Keratinocyte (primary cell): ENCODE data around the gene RAB3GAP2. TPM values are rescaled to one million over a fixed set of nuclear protein-coding genes. Genes with fewer than 3 reads are reported as not detected.

Experiments
- DNase-seq: peaks from one replicate; pipeline ENCODE4 v3.0.0-alpha.2; 2011; ENCODE audit warnings: low read depth, missing footprints, low spot score
- FAIRE-seq: peaks from 2 replicates; lab custom pipeline; 2011; peaks lifted over from hg19 to GRCh38; lab: Jason Lieb, UNC
- H2AFZ ChIP-seq: 2 replicates; pipeline ENCODE4 v1.6.0; 2012; ENCODE audit warnings: low read length, control low read depth, inconsistent platforms; ENCODE audit not compliant: control insufficient read depth
- H3K27ac ChIP-seq: 2 replicates; pipeline ENCODE4 v1.5.1; 2011; ENCODE audit warnings: low read length; ENCODE audit not compliant: control insufficient read depth, insufficient read depth
- H3K27me3 ChIP-seq: 3 replicates; pipeline ENCODE4 v1.6.0; 2011; ENCODE audit warnings: low read length; ENCODE audit not compliant: control insufficient read depth, insufficient read depth; ENCODE audit errors: extremely low read depth
- H3K36me3 ChIP-seq, 2 experiments: 2 replicates in 1 of 2; 3 replicates in 1 of 2; pipeline ENCODE4 v1.5.1; 2011; ENCODE audit warnings: low read length in 2 of 2, mild to moderate bottlenecking in 1 of 2; ENCODE audit not compliant: control insufficient read depth in 2 of 2, insufficient read depth in 2 of 2; ENCODE audit errors: extremely low read depth in 1 of 2
- H3K4me1 ChIP-seq: 3 replicates; pipeline ENCODE4 v1.5.1; 2011; ENCODE audit warnings: low read length; ENCODE audit not compliant: control insufficient read depth, insufficient read depth; ENCODE audit errors: extremely low read depth
- H3K4me2 ChIP-seq: 3 replicates; pipeline ENCODE4 v1.6.0; 2011; ENCODE audit warnings: low read depth, low read length; ENCODE audit not compliant: control insufficient read depth, insufficient read depth; ENCODE audit errors: extremely low read depth
- H3K4me3 ChIP-seq, 3 experiments: fragments of 200-600 bp in 1 of 3; sonication (generic) in 1 of 3; 2 replicates in 2 of 3; 3 replicates in 1 of 3; pipeline ENCODE4 v1.5.1; 2011 to 2016; ENCODE audit warnings: low read length in 3 of 3, mild to moderate bottlenecking in 3 of 3, control low read depth in 2 of 3, inconsistent platforms in 1 of 3, low read depth in 1 of 3, mixed read lengths in 1 of 3, mixed run types in 1 of 3, moderate library complexity in 1 of 3; ENCODE audit not compliant: control insufficient read depth in 2 of 3, insufficient read depth in 2 of 3; ENCODE audit errors: extremely low read depth in 1 of 3
- H3K79me2 ChIP-seq: 2 replicates; pipeline ENCODE4 v1.6.0; 2012; ENCODE audit warnings: low read length; ENCODE audit not compliant: control insufficient read depth, insufficient read depth
- H3K9ac ChIP-seq: 3 replicates; pipeline ENCODE4 v1.6.0; 2011; ENCODE audit warnings: low read length; ENCODE audit not compliant: control insufficient read depth, insufficient read depth; ENCODE audit errors: extremely low read depth
- H3K9me1 ChIP-seq: 3 replicates; pipeline ENCODE4 v1.6.0; 2011; ENCODE audit warnings: low read length; ENCODE audit not compliant: control insufficient read depth, insufficient read depth; ENCODE audit errors: extremely low read depth
- H3K9me3 ChIP-seq: 2 replicates; pipeline ENCODE4 v1.5.1; 2012; ENCODE audit warnings: low read depth, low read length; ENCODE audit not compliant: control insufficient read depth
- H4K20me1 ChIP-seq: 3 replicates; pipeline ENCODE4 v1.6.0; 2011; ENCODE audit warnings: low read length; ENCODE audit not compliant: control insufficient read depth, insufficient read depth; ENCODE audit errors: extremely low read depth
- EZH2 ChIP-seq: IDR thresholded peaks from one replicate; pipeline ENCODE4 v1.6.1; 2012; ENCODE audit warnings: inconsistent platforms, mild to moderate bottlenecking, low read length, moderate library complexity
- dilution Hi-C: fragments of 300-500 bp; cut with MboI; formaldehyde crosslinking; loops from one replicate; pipeline ENCODE4 v1.7.0; 2020; ENCODE audit warnings: low sequenced_read_pairs; ENCODE audit not compliant: extremely low pct_ligation_motif_present
- polyA plus RNA-seq, 5 experiments: library from polyadenylated mRNA; depleted of rRNA in 3 of 5; stranded (reverse) in 3 of 5; stranded (forward) in 1 of 5; unstranded in 1 of 5; fragments of >200 nt; gene quantifications; 1 replicate in 1 of 5; 2 replicates in 3 of 5; 3 replicates in 1 of 5; pipeline versions ENCODE4 v1.2.1 to v1.2.3, GENCODE V29; 2011 to 2012; ENCODE audit warnings: missing spikeins in 2 of 5, low read depth in 1 of 5, low replicate concordance in 1 of 5
- TF ChIP-seq, protein P1 (sequence below), 3 experiments: IDR thresholded peaks in 1 of 3; conservative IDR thresholded peaks in 1 of 3; optimal IDR thresholded peaks in 1 of 3; 2 replicates in 2 of 3; 3 replicates in 1 of 3; pipeline versions ENCODE3 to v1.5.1; 2011; ENCODE audit warnings: low read length in 3 of 3, mild to moderate bottlenecking in 3 of 3, moderate library complexity in 2 of 3, control low read depth in 1 of 3, inconsistent platforms in 1 of 3; ENCODE audit not compliant: insufficient read depth in 2 of 3; ENCODE audit errors: extremely low read depth in 1 of 3

RAB3GAP2 gene
- polyA plus RNA-seq, 1 donor (not counting 4 experiments of a cell fraction or from before 2014, with no cell fraction given): 44.4 TPM

DNA sequence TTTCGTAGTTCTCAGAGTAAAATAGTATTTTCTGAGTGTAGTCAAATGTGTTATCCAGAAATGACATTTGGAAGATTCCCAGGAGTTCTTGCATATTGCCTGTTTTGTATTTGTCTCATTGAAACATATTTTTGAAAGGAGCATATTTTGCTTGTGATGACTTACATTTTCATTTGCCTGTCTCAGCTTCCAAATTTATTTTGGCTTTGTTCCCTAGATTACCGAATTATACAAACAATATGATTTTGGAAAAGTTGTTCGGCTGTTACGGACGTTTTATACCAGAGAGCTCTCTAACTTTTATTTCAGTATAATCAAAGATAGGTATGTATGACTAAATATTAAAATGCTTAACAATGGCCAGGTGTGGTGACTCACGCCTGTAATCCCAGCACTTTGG is 132.3 kb downstream of the RAB3GAP2 start:
- H3K4me1 ChIP-seq: no peaks in the 10 kb centered on the region
- H3K4me3 ChIP-seq: no peak overlapping the region
- dilution Hi-C loops: no loop called here
- no peaks in the 10 kb centered on the region for H4K20me1 ChIP-seq
- H3K36me3 ChIP-seq: peaks cover 0 to 19% of the 10 kb centered on the region in 2 experiments
- H3K4me2 ChIP-seq: no peak overlapping the region
- H3K79me2 ChIP-seq: no peaks in the 10 kb centered on the region
- H3K27ac ChIP-seq: no peak overlapping the region
- no peak for DNase-seq
- H3K9me3 ChIP-seq: no peaks in the 10 kb centered on the region
- H3K9ac ChIP-seq: no peak overlapping the region
- no peaks in the 10 kb centered on the region for H3K27me3 ChIP-seq
- TF ChIP-seq, protein P1, sequence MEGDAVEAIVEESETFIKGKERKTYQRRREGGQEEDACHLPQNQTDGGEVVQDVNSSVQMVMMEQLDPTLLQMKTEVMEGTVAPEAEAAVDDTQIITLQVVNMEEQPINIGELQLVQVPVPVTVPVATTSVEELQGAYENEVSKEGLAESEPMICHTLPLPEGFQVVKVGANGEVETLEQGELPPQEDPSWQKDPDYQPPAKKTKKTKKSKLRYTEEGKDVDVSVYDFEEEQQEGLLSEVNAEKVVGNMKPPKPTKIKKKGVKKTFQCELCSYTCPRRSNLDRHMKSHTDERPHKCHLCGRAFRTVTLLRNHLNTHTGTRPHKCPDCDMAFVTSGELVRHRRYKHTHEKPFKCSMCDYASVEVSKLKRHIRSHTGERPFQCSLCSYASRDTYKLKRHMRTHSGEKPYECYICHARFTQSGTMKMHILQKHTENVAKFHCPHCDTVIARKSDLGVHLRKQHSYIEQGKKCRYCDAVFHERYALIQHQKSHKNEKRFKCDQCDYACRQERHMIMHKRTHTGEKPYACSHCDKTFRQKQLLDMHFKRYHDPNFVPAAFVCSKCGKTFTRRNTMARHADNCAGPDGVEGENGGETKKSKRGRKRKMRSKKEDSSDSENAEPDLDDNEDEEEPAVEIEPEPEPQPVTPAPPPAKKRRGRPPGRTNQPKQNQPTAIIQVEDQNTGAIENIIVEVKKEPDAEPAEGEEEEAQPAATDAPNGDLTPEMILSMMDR (optimal IDR thresholded peaks at IDR 0.05 in 1 of 3, IDR thresholded peaks at IDR 0.05 in 1 of 3, conservative IDR thresholded peaks at IDR 0.05 in 1 of 3; ENCODE audit: extremely low read depth in 1 of 3, insufficient read depth in 2 of 3, low read length in 3 of 3): no peak
- TF ChIP-seq EZH2: no peak
- H2AFZ ChIP-seq: no peak overlapping the region
- no peak for FAIRE-seq
- no peaks in the 10 kb centered on the region for H3K9me1 ChIP-seq

DNA sequence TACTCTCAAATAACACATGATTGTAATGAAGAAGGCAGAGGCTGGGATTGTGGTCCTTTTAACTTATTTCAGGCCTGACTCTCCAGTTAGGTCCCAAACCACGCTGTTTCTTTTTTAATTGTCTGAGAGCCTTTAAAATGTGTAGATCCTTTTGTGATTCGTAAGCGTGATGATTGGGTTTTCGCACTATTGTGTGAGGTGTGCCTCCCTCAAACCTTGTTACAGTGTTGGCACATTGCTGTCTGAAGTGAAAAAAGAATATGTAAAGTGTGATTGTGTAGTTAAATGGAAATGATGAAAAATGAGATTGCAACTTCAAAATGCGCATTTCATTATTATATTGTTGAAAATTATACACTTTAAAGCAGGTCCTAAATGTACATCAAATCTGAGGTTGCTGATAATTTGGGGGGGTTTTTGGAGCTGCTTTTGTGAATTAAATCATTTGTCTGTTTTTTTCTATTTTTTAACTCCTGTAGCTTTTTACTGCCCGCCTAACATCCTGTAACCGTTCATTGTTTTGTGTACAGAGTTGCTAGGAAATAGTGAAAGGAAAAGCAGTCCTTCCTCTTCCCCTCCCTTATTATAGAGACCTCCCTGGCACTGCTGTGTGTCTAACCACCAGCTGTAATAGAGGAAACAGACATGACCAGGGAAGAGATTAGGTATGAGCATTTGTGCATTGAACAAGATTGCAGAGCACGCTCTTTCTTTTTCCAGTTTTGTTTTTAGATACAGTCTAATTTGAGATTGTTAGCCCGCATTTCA is 135.1 kb downstream of the RAB3GAP2 start:
- TF ChIP-seq, protein P1 (optimal IDR thresholded peaks at IDR 0.05 in 1 of 3, IDR thresholded peaks at IDR 0.05 in 1 of 3, conservative IDR thresholded peaks at IDR 0.05 in 1 of 3; ENCODE audit: extremely low read depth in 1 of 3, insufficient read depth in 2 of 3, low read length in 3 of 3): no peak
- TF ChIP-seq EZH2: no peak
- H2AFZ ChIP-seq: no peak overlapping the region
- H3K9ac ChIP-seq: no peak overlapping the region
- no peak overlapping the region for H3K27ac ChIP-seq
- H3K9me1 ChIP-seq: no peaks in the 10 kb centered on the region
- no peak for FAIRE-seq
- no peaks in the 10 kb centered on the region for H3K9me3 ChIP-seq
- peaks cover 2 to 24% of the 10 kb centered on the region in 2 experiments for H3K36me3 ChIP-seq
- no peak overlapping the region for H3K4me3 ChIP-seq
- dilution Hi-C loops: no loop called here
- no peaks in the 10 kb centered on the region for H3K27me3 ChIP-seq
- no peaks in the 10 kb centered on the region for H3K4me1 ChIP-seq
- H3K79me2 ChIP-seq: no peaks in the 10 kb centered on the region
- H4K20me1 ChIP-seq: no peaks in the 10 kb centered on the region
- H3K4me2 ChIP-seq: no peak overlapping the region
- DNase-seq: no peak
